MCF 10A (cell line): Measurements from ENCODE around the gene TYRO3. TPM values are rescaled to one million over a fixed set of nuclear protein-coding genes. Genes with fewer than 3 reads are reported as not detected.
A peak's percentile ranks its signal among the peaks of the same experiment; 100 is the strongest.

ENCODE experiments used
- BruUV-seq: library from RNA; stranded (reverse); fragments of 400-500 nt; replicated peaks from 2 replicates; lab custom pipeline; 2021; lab: Mats Ljungman, UMichigan
- CTCF ChIA-PET: fragments of 300-600 bp; sonication (Branson Sonifier 250); formaldehyde crosslinking; extraction: SDS; loops from one replicate; lab custom pipeline; 2021; ENCODE audit warnings: antibody characterized with exemption, inconsistent platforms; lab: Yijun Ruan, JAX
- POLR2A ChIA-PET: fragments of 300-600, 350-650 bp; sonication (Branson Sonifier 250); formaldehyde crosslinking; extraction: SDS; loops from one replicate; lab custom pipeline; 2020; ENCODE audit warnings: antibody characterized with exemption, inconsistent platforms; lab: Yijun Ruan, JAX
- DNase-seq: peaks from one replicate; pipeline ENCODE4 v3.0.0-alpha.2; 2018; ENCODE audit not compliant: unreplicated experiment
- H3K27ac Mint-ChIP-seq: one replicate; pipeline ENCODE4 v1.8.0; 2022; ENCODE audit warnings: mild to moderate bottlenecking, low read depth, mixed read lengths; ENCODE audit not compliant: unreplicated experiment
- H3K27me3 Mint-ChIP-seq: one replicate; pipeline ENCODE4 v1.8.0; 2022; ENCODE audit warnings: mixed read lengths; ENCODE audit not compliant: insufficient read depth, unreplicated experiment
- H3K36me3 Mint-ChIP-seq: one replicate; pipeline ENCODE4 v1.8.0; 2022; ENCODE audit warnings: mild to moderate bottlenecking, moderate library complexity, mixed read lengths; ENCODE audit not compliant: insufficient read depth, unreplicated experiment
- H3K4me1 Mint-ChIP-seq: one replicate; pipeline ENCODE4 v1.8.0; 2022; ENCODE audit warnings: mixed read lengths; ENCODE audit not compliant: insufficient read depth, unreplicated experiment
- H3K4me3 Mint-ChIP-seq: one replicate; pipeline ENCODE4 v1.8.0; 2022; ENCODE audit warnings: mild to moderate bottlenecking, moderate library complexity, mixed read lengths; ENCODE audit not compliant: unreplicated experiment
- H3K9me3 Mint-ChIP-seq: one replicate; pipeline ENCODE4 v1.8.0; 2022; ENCODE audit warnings: mixed read lengths; ENCODE audit not compliant: unreplicated experiment
- CTCF ChIP-seq: fragments of 200-600 bp; IDR thresholded peaks from one replicate; pipeline ENCODE4 v1.8.0; 2022; ENCODE audit warnings: antibody characterized with exemption, mild to moderate bottlenecking; ENCODE audit not compliant: unreplicated experiment
- intact Hi-C: fragments of 100-400 bp; cut with micrococcal nuclease; formaldehyde crosslinking; loops from 2 replicates; pipeline ENCODE4 v1.14.1; 2022
- total RNA-seq: library from RNA; stranded (reverse); gene quantifications from 2 replicates; pipeline ENCODE4 v1.2.3, GENCODE V29; 2022

TYRO3 gene
- total RNA-seq, 1 experiment from 2014 or later = 9.7 TPM

GRCh38 chr15:41596972-41597371, 38.0 kb downstream of the TYRO3 start:
- Mint-ChIP-seq H3K36me3 (no peaks in the 10 kb centered on the region), H3K27me3 (no peaks in the 10 kb centered on the region), H3K9me3 (no peaks in the 10 kb centered on the region), H3K27ac (no peak overlapping the region), H3K4me1 (peaks cover 6% of the 10 kb centered on the region), H3K4me3 (no peak overlapping the region)
- intact Hi-C loops = no loop called here
- no peak for DNase-seq
- TF ChIP-seq CTCF = no peak
- POLR2A ChIA-PET = no interaction called here
- CTCF ChIA-PET = no interaction called here
- no TSS peak for BruUV-seq

- Mint-ChIP-seq H3K9me3 (no peaks in the 10 kb centered on the region), H3K27ac (no peak overlapping the region), H3K4me3 (no peak overlapping the region), H3K36me3 (no peaks in the 10 kb centered on the region), H3K27me3 (no peaks in the 10 kb centered on the region), H3K4me1 (peaks cover 3% of the 10 kb centered on the region)
- ChIA-PET POLR2A (no interaction called here), CTCF (no interaction called here)
- BruUV-seq = no TSS peak
- intact Hi-C loops = no loop called here
- no peak for DNase-seq
- no peak for TF ChIP-seq CTCF
Observed at GRCh38 chr15:41597787-41598186, 38.8 kb downstream of the TYRO3 start.

GRCh38 chr15:41599061-41599460, 40.0 kb downstream of the TYRO3 start:
- intact Hi-C loops = no loop called here
- no peaks in the 10 kb centered on the region for H3K36me3 Mint-ChIP-seq
- no TSS peak for BruUV-seq
- no peaks in the 10 kb centered on the region for H3K9me3 Mint-ChIP-seq
- CTCF ChIA-PET = interaction anchor here (0.6 to 0.7 kb wide), 2 partner anchors 77 to 169 kb away, joined by 3 read pairs; no protein-coding TSS in a partner anchor
- POLR2A ChIA-PET = no interaction called here
- TF ChIP-seq CTCF = no peak
- H3K4me1 Mint-ChIP-seq = peaks cover 5% of the 10 kb centered on the region
- no peak overlapping the region for H3K4me3 Mint-ChIP-seq
- no peak overlapping the region for H3K27ac Mint-ChIP-seq
- H3K27me3 Mint-ChIP-seq = no peaks in the 10 kb centered on the region
- DNase-seq = no peak

GRCh38 chr15:41603411-41603935, 44.5 kb downstream of the TYRO3 start:
- POLR2A ChIA-PET = interaction anchor here (1.0 to 1.8 kb wide), 3 partner anchors 9 to 23 kb away, joined by 3 to 6 read pairs (median 3); no protein-coding TSS in a partner anchor
- H3K27me3 Mint-ChIP-seq = no peaks in the 10 kb centered on the region
- no peak for TF ChIP-seq CTCF
- no TSS peak for BruUV-seq
- intact Hi-C loops = loop anchor here (5.0 to 10.0 kb wide), 2 partner anchors 49 to 136 kb away; partner anchors contain the start of gene TYRO3
- peak overlapping the region; percentile 69 for H3K4me3 Mint-ChIP-seq
- DNase-seq = no peak
- H3K9me3 Mint-ChIP-seq = no peaks in the 10 kb centered on the region
- CTCF ChIA-PET = interaction anchor here (0.6 to 2.1 kb wide), 26 partner anchors 9 to 489 kb away, joined by 3 to 10 read pairs (median 4); partner anchors contain the start of gene MGA
- H3K27ac Mint-ChIP-seq = peak overlapping the region; percentile 13
- peaks cover 16% of the 10 kb centered on the region for H3K4me1 Mint-ChIP-seq
- H3K36me3 Mint-ChIP-seq = no peaks in the 10 kb centered on the region
